EL (cell line): ENCODE measurements around the gene ZNF77.
"Not testable (repeated sequence)": the region's sequence is repeated elsewhere in the genome, so short reads cannot be mapped to it uniquely, and the experiment has no call there.

Source experiments
- DNase-seq: peaks from one replicate; pipeline ENCODE4 v3.0.0-alpha.2; 2016

The ZNF77 gene

DNA sequence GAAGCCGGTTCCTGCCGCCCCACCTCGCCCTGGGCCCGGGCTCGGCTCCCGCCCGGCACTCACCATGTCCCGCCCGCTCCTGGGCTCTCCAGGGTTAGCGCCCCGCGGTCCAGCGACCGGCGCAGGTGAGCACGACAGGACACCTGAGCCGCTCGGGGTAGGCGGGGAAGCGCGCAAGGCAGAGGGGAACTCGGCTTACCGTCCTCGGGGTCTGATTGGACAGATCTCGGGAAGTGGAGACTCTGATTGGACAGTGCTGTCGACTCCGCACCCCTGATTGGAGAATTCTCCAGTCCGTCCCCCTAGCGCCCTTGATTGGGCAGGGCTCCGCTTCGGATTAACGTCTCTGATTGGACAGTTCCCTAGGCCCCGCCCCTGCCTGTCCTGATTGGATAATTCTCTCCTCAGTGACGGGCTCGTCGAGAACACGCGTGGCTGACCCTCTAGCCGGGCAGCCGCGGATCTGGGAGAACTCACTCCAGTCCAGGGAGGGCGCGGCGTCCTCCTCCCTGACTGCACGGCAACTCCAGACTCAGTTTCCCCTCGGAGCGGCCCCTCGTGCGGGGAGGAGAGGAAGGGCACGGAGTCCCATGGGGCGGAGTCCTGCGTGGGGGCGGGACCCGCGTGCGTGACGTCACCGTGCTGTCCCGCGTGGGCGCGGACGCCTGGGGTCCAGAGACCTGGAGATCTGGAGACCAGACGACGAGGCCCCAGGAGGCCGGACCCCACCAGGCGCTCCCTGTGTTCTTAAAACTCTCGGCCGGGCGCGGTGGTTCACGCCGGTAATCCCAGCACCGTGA, at the start of gene ZNF77:
Gene ZNF77, minus strand, starts transcription at position 197 of the 800 bp plus-strand sequence. Its CDS starts 131 bp downstream, at position 66.
- DNase-seq, result peak; percentile 99

DNA sequence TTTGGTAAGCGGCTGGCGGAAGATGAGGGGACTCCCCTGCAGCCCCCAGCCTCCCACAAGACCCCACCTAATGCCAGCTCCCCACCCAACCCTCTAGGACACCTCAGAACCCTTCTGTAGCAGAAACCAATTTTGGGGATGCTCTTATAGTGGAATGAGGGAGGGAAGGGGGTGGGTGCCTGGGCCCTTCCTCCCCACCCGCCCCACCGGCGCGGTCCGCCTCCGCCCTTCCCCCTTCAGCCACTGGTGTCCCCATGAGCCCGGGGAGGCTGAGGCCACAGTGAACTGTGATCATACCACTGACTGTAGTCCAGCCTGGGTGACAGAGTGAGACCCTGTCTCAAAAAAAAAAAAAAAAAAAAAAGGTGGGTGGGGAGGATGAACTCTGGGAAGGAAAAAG, 48.8 kb upstream of the ZNF77 start:
- DNase-seq, result no peak

DNA sequence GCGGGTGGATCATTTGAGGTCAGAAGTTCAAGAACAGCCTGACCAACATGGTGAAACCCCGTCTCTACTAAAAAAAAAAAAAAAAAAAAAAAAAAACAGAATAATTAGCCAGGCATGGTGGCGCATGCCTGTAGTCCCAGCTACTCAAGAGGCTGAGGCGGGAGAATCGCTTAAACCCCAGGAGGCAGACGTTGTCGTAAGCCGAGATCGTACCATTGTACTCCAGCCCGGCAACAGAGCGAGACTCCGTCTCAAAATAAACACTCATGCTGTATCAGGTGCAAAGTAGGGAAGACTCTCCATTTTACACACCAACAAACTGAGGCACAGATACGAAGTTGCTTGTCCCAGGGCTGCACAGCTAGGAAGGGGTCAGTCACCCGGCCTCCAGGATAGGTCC, 48.2 kb upstream of the ZNF77 start:
- DNase-seq, result no peak

DNA sequence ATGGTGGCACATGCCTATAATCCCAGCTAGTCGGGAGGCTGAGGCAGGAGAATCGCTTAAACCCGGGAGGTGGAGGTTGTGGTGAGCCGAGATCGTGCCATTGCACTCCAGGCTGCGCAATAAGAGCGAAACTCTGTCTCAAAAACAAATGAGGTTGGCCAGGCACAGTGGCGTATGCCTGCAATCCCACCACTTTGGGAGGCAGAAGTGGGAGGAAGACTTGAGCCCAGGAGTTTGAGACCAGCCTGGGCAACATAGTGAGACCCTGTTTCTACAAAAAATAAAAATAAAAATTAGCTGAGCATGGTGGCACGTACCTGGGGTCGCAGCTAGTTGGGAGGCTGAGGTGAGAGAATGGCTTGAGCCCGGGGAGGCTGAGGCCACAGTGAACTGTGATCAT, 47.6 kb upstream of the ZNF77 start:
- not testable (repeated sequence) for DNase-seq

DNA sequence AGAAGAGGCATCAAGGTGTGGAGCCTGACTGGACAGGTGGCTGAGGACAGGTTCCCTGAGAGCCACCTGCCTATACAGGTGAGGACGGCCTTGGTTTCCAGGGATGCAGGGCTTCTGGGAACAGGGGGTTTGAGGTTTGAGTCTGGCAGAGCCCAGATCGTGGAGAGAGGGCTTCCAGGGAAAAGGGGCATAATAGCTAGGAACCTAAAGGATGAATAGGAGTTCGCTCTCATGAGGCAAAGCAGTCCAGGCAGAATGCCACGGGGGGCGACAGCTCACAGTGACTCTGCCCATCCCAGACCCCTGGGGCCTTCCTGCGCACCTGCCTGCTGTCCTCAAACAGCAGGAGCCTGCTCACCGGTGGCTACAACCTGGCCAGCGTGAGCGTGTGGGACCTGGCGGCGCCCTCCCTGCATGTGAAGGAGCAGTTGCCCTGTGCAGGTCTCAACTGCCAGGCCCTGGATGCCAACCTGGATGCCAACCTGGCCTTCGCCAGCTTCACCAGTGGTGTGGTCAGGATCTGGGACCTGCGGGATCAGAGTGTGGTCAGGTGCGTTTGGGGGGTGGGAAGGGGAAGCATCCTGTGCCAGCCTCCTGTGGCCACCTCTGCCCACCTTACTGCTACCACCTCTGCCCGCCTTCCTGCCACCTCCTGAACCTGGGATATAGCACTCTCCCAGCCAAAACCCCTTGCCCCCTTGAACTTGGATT, 44.6 kb upstream of the ZNF77 start:
- DNase-seq, result no peak

DNA sequence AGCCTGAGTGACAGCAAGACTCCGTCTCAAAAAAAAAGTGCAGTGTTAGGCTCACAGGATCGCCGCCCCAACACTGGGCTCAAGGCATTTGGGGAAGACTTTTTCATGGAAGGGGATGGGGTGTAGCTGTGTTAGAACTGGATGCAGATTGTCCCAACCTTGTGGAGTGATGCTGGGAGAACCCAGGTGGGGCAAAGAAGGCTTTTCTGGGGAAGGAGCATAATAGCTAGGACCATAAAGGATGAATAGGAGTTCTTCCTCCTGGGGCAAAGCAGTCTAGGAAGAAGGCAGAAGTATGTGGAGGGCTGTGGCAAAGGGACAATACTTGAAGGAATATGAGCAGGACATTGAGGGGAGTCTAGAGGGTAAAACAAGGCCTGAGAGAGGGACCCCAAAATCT, 43.8 kb upstream of the ZNF77 start:
- DNase-seq, result no peak

DNA sequence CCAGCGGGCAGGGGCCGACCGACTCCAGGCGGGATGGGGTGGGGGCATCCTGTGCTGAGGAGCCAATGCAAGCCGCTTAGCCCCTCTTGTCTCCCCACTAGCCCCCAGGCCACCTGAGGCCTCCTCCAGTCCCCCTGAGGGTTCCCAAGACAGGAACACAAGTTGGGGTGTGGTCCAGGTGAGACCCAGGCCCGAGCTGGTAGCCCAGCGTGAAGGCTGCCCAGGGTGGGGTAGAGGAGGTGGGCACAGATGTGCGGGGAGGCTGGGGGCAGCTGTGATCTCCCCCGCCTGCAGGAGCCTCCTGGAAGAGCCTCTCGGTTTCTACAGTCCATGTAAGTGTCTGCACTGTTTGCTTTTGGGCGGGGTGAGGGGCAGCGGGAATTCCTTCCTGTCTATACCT, 43.0 kb upstream of the ZNF77 start:
- DNase-seq, result no peak

DNA sequence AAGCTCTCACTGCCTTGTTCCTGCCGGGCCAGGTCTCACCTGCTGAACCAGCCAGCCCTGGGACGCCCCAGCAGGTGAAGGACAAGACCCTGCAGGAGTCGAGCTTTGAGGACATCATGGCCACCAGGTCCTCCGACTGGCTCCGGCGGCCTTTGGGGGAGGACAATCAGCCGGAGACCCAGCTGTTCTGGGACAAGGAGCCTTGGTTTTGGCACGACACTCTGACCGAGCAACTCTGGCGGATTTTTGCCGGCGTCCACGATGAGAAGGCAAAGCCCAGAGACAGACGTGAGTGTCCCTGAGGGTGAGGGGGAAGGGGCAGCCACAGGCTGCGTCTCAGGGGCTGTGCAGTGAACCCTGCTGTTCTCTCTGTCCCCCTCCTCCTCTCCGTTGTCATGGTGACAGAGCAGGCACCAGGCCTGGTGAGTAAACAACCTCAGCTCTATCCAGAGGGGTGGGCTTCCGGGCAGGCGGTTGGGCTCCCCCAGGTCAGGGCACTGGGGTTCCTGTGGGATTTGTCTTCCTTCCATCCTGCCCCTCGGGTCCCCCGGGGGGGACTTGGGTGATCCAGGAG, 42.3 kb upstream of the ZNF77 start:
- no peak for DNase-seq

DNA sequence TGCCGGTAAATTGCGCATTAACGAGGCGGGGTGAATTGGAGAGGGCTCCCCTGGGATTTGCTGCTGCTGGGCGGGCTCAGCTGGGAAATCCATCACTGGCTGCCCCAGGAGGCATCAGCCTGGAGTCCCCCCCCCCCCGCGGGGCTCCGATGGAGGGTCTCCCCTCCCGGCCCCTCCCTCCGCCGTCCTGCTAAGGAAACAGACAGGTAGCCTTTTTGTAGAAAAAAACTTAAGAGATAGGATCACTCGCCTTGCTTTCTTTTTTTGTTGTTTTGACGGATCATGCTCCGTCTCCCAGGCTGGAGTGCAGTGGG, 39.4 kb upstream of the ZNF77 start:
- DNase-seq, result no peak

DNA sequence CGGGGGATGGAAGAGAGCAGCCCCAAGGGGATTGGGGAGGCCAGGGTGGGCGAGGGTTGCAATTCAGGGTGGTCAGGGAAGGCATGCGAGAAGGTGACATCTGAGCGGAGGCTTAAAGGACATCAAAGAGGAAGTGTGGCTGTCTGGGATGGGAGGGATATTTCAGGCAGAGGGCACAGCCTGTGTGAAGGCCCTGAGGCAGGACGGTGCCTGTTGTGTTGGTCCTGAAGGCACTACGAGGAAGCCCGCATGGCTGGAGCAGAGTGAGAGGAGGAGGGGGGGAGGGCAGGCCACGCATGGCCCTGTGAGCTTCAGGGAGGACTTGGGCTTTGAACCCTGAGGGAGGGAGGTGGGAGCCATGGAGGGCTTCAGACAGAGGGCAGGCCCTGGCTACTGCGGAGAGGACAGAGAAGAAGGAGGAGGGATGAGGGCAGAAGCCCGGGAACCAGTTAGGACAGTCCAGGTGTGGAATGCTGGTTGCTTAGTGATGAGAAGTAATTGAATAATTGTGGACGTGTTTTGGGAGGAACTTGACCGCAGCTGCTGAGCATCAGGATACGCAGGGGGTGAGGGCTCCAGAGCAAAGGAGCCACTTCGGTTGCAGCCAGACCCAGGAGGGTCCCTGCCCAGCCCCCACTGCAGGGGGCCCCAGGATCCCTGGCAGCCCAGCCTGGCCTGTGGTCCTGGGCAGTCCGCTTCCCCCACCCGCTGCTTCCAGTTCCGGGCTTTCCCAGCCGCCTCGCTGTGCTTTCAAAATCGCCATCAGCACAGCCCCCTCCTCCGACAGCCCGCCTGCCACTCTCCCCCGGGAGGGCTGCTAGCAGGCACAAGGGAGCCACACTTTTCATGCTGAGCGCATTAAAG, 38.8 kb upstream of the ZNF77 start:
- DNase-seq, result peak; percentile 31

DNA sequence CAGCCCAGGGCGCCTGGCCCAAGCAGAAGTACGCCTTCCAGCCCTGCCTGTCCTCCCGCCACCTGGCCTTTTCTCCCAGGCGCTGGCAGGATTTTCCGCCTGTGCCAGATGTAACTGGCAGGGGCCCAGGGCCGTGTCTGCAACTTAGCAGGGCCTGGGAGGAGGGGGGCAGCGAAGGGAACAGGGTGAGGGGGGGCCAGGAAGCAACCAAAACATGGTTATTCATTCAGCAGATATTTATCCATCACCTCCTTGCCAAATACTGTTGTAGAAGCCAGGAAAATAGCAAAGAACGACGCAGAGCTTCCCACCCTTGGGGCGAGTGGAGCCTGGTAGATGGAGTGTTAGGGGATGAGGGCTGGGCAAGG, 38.2 kb upstream of the ZNF77 start:
- peak; percentile 74 for DNase-seq

DNA sequence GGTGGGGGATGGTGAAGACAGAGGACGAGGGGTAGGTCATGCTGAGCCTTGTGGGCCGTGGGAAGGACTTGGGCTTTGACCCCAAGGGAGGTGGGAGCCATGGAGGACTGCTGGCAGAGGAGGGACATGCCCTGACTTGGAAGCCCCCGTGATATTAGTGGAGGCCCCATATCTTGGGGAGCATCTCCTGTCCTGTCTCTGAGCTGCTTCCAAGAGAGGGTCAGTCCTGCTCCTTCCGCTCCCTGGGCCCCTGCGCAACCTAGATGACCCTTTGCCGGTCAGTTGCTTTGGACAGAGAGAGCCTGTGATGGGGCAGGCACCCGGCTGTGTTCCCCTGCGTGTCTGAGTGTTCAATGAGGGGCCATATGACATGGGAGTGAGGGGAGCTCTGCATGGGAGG, 37.8 kb upstream of the ZNF77 start:
- no peak for DNase-seq

DNA sequence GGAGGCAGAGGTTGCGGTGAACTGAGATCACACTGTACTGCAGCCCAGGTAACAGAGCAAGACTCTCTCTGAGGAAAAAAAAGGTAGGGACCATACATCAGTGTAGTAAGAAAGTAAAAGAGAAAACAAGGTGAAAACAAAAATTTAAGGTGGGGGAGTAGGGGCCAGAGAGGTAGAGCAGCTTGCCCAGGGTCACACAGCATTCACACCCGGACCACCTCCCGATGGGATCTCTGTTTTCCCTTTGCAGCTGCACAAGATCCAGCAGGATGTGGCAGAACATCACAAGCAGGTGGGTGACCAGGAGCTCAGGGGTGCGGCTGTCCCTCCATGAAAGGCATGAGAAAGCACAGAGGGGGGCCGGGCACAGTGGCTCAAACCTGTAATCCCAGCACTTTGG, 37.1 kb upstream of the ZNF77 start:
- no peak for DNase-seq

DNA sequence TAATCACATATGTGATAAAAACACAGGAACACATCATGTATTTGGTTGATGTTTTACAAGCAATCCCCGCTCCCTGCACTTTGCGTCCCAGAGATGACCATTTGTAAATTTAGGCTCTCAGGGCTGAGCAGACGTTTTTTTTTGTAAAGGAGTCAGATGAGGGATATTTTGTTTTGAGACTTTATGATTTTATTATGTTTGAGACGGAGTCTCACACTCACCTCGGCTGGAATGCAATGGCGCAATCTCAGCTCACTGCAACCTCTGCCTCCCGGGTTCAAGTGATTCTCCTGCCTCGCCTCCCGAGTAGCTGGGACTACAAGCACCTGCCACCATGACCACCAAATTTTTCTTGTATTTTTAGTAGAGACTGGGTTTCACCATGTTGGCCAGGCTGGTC, 34.0 kb upstream of the ZNF77 start:
- no peak for DNase-seq

DNA sequence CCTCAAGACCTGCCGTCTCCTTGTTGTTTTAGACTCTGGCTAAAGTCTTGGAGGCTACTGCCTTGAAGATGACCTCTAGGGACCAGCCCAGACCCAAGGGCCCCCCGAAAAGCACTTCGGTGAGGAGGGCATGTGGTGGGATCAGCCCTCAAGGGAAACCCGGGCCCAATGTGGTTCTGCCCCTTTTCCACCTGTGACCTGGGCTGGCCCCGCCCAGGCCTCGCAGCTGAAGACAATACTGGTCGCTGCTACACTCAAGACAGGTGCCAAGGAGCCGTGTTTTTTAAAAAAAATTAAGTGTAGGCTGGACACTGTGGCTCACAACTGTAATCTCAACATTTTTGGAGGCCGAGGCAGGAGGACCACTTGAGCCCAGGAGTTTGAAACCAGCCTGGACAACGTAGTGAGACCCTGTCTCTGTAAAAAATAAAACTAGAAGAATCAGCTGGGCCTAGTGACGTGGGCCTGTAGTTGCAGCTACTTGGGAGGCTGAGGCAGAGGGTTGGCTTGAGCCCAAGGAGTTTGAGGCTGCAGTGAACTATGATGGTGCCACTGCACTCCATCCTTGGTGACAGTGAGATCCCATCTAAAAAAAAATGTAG, 33.5 kb upstream of the ZNF77 start:
- DNase-seq, result no peak

DNA sequence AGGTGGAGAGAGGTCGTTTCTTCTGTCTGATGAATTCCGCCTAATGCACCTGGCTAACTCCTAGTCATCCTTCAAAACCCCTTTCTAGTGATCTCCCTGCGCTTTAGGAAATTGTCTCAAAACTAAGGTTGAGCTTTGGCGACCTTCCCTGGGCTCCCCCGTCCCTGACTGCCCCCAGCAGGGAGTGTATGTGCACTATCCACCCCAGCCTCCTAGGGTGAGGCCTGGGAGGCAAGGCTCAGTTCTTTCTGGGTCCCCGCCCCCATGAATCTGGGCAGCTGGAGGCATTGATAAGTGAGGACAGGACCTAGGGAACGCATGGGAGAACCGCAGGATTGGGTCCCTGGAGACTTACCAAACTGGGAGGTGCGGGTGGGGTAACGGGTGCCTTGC, 33.0 kb upstream of the ZNF77 start:
- no peak for DNase-seq

DNA sequence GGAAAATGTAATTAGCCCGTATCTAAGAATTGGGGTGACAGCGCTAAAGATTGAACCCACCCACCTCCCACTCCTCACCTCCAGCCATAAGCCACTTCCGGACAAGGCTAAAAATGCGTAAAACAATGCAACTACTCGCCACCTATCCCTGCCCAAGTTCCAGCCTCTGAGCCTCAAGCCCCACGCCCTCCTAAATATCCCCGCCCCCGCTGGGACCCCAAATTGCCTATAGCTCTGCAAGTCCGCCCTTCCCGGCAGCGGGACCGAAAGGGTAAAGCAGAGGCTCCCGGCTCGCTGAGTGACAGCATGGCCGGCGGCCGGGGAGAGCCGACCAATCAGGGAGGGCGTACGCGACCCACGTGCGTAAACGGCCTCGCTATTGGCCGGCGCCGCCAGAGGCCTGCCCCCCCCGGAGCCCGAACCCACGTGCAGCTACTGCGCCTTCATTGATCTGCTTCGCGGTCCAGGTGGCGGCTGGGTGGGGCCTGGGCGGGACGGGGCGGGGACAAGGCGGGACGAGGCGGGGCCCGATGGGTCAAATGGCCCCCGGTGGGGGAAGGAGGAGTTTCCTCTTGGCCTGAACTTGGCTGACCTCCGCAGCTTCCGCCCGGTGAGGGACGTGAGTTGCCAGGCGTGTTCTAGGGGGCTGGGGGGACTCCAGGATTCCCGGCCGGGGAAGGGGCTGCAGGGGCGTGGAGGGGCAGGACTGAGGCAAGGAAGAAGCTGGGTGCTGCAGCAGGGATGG, 32.4 kb upstream of the ZNF77 start, which contains the start of gene TLE6:
Gene TLE6, plus strand, starts transcription at position 564 of the 745 bp plus-strand sequence. CDS start 670 bp downstream, outside the sequence.
- peak; percentile 92 for DNase-seq

DNA sequence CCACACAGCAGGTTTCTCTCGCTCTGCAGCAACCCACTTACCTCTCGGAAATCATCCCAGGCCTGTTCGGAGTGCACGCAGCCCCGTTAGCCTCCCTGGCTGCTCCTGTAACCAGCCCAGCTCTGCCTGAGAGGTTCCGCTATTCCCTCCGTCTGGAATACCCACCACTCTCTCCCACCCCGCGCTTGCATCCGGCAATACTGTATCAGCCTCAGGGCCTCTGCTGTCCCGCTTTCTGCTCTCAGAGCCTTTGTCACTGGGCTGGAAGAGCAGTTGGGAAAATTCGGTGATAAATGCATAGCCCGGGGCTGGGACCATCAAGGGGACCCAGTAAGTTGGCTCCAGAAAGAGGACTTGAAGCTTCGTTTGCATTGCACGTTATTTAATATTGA, 31.8 kb upstream of the ZNF77 start:
- no peak for DNase-seq

DNA sequence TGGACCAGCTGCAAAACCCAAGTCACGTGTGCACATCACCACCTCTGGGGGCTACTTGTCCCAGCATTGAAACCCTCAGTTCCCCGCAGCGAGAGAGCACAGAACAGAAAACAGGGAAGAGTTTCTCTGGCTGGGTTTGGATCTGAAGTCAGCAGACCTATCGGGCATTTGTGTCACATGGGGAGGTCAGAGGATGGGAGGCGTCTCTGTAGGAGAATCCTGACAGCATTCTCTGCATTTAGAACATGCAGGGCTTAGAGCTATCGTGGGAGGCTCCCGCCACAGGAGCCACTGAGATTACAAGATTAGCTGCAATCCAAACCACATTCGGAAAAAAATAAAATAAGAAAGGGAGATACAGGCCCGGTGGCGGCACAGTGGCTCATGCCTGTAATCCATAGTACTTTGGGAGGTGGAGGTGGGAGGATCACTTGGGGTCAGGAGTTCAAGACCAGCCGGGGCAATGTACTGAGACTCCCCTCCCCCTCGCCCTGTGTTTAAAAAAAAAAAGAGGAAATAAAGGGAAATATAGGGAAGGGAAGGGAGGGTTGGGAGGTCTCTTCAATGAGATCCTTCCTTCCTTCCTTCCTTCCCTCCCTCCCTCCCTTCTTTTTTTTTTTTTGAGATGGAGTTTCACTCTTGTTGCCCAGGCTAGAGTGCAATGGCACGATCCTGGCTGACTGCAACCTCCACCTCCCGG, 29.7 kb upstream of the ZNF77 start:
- no peak for DNase-seq

DNA sequence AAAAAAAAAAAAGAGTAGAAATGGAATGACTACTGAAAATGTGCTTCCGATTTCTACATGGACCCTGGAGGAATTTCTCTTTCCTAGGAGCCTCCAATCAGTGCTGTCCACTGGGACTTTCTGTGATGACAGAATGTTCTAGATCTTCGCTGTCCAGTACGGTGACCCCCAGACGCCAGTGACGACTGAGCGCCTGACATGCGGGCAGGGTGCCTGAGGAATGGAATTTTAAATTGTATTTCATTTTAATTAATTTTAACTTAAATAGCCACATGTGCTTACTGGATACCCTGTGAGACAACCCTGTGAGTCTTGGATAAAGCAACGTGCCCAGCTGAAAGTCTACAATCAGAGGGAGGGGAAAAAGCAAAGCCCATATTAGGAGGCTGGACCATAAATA, 28.5 kb upstream of the ZNF77 start:
- DNase-seq, result no peak

DNA sequence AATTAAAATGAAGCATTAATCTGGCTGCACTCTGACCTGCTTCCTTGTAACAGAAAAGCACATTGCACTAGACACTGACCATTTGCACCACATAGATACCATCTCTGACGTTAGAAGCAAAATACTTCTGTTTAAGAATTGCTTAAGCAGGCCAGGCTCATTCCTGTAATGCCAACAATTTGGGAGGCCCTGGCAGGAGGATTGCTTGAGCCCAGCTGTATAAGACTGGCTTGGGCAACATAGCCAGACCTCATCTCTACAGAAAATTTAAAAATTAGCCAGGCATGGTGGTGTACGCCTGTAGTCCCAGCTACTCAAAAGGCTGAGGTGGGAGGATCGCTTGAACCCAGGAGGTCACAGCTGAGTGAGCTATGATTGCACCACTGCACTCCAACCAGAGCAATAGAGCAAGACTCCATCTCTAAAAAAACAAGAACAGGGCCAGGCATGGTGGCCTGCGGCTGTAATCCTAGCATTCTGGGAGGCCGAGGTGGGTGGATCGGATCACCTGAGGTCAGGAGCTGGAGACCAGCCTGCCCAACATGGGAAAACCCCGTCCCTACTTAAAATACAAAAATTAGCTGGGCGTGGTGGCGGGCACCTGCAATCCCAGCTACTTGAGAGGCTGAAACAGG, 25.5 kb upstream of the ZNF77 start:
- DNase-seq, result no peak
